T-helper 1 cell treated with Interleukin-12 subunit alpha and Interleukin-12 subunit beta and Interleukin-4 antibody, amounts not matched to agents 30 μg/mL and 1 μg/mL, for 36 hours (primary cell): ENCODE measurements around the gene PRND.
"Not testable (repeated sequence)": the region's sequence is repeated elsewhere in the genome, so short reads cannot be mapped to it uniquely, and the experiment has no call there.

ENCODE experiments used
- H3K27ac Mint-ChIP-seq: one replicate; pipeline ENCODE4 v1.8.0; 2021; ENCODE audit warnings: mild to moderate bottlenecking, mixed read lengths
- H3K27me3 Mint-ChIP-seq: one replicate; pipeline ENCODE4 v1.8.0; 2021; ENCODE audit warnings: low read depth, mixed read lengths
- H3K36me3 Mint-ChIP-seq: one replicate; pipeline ENCODE4 v1.8.0; 2021; ENCODE audit warnings: low read depth, mixed read lengths
- H3K4me1 Mint-ChIP-seq: one replicate; pipeline ENCODE4 v1.8.0; 2021; ENCODE audit warnings: low read depth, mixed read lengths
- H3K4me3 Mint-ChIP-seq: one replicate; pipeline ENCODE4 v1.8.0; 2021; ENCODE audit warnings: mild to moderate bottlenecking, moderate library complexity, mixed read lengths
- H3K9me3 Mint-ChIP-seq: one replicate; pipeline ENCODE4 v1.8.0; 2021; ENCODE audit warnings: mixed read lengths

The PRND gene

GRCh38 chr20:4697189-4697830, 24.4 kb upstream of the PRND start:
- Mint-ChIP-seq H3K4me1 (peaks cover 16% of the 10 kb centered on the region), H3K9me3 (no peaks in the 10 kb centered on the region), H3K27me3 (no peaks in the 10 kb centered on the region), H3K27ac (no peak overlapping the region), H3K36me3 (peaks cover 32% of the 10 kb centered on the region), H3K4me3 (no peak overlapping the region)

GRCh38 chr20:4697831-4698221, 23.9 kb upstream of the PRND start:
- Mint-ChIP-seq H3K9me3 (no peaks in the 10 kb centered on the region), H3K4me3 (no peak overlapping the region), H3K4me1 (peaks cover 14% of the 10 kb centered on the region), H3K27ac (no peak overlapping the region), H3K27me3 (no peaks in the 10 kb centered on the region), H3K36me3 (peaks cover 31% of the 10 kb centered on the region)

- no peaks in the 10 kb centered on the region for H3K27me3 Mint-ChIP-seq
- H3K27ac Mint-ChIP-seq, result no peak overlapping the region
- H3K4me3 Mint-ChIP-seq, result no peak overlapping the region
- peaks cover 22% of the 10 kb centered on the region for H3K36me3 Mint-ChIP-seq
- peaks cover 9% of the 10 kb centered on the region for H3K4me1 Mint-ChIP-seq
- H3K9me3 Mint-ChIP-seq, result no peaks in the 10 kb centered on the region
These were observed 22.5 kb upstream of the PRND start for GRCh38 chr20:4699216-4699615.

- peaks cover 22% of the 10 kb centered on the region for H3K36me3 Mint-ChIP-seq
- H3K27ac Mint-ChIP-seq, result no peak overlapping the region
- peaks cover 9% of the 10 kb centered on the region for H3K4me1 Mint-ChIP-seq
- H3K4me3 Mint-ChIP-seq, result no peak overlapping the region
- H3K9me3 Mint-ChIP-seq, result no peaks in the 10 kb centered on the region
- no peaks in the 10 kb centered on the region for H3K27me3 Mint-ChIP-seq
These were observed 21.8 kb upstream of the PRND start for GRCh38 chr20:4699957-4700356.

- Mint-ChIP-seq H3K27ac (no peak overlapping the region), H3K9me3 (no peaks in the 10 kb centered on the region), H3K36me3 (peaks cover 13% of the 10 kb centered on the region), H3K4me3 (no peak overlapping the region), H3K27me3 (no peaks in the 10 kb centered on the region), H3K4me1 (peaks cover 3% of the 10 kb centered on the region)
These were observed 19.0 kb upstream of the PRND start for GRCh38 chr20:4702562-4703280.

- peaks cover 9% of the 10 kb centered on the region for H3K36me3 Mint-ChIP-seq
- no peaks in the 10 kb centered on the region for H3K9me3 Mint-ChIP-seq
- H3K27me3 Mint-ChIP-seq, result no peaks in the 10 kb centered on the region
- H3K27ac Mint-ChIP-seq, result no peak overlapping the region
- no peak overlapping the region for H3K4me3 Mint-ChIP-seq
- H3K4me1 Mint-ChIP-seq, result no peaks in the 10 kb centered on the region
These were observed 18.4 kb upstream of the PRND start for GRCh38 chr20:4703281-4703676.

DNA sequence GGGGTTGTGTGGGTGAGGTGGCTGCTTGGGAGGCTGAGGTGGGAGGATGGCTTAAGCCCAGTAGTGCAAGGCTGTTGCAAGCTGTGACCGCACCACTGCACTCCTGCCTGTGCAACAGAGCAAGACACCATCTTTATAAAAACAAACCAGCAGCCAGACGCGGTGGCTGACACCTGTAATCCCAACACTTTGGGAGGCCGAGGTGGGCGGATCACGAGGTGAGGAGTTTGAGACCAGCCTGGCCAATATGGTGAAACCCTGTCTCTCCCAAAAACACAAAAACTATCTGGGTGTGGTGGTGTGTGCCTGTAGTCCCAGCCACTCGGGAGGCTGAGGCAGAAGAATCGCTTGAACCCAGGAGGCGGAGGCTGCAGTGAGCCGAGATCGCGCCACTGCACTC, 14.8 kb upstream of the PRND start:
- not testable (repeated sequence) for H3K9me3 Mint-ChIP-seq, H3K4me1 Mint-ChIP-seq, H3K27ac Mint-ChIP-seq, H3K4me3 Mint-ChIP-seq, H3K27me3 Mint-ChIP-seq, H3K36me3 Mint-ChIP-seq

GRCh38 chr20:4708036-4708435, 13.7 kb upstream of the PRND start:
- H3K9me3 Mint-ChIP-seq, result no peaks in the 10 kb centered on the region
- no peak overlapping the region for H3K27ac Mint-ChIP-seq
- no peaks in the 10 kb centered on the region for H3K27me3 Mint-ChIP-seq
- H3K36me3 Mint-ChIP-seq, result no peaks in the 10 kb centered on the region
- peaks cover 7% of the 10 kb centered on the region for H3K4me1 Mint-ChIP-seq
- H3K4me3 Mint-ChIP-seq, result no peak overlapping the region

GRCh38 chr20:4708856-4709255, 12.9 kb upstream of the PRND start:
- Mint-ChIP-seq H3K4me3 (no peak overlapping the region), H3K27ac (no peak overlapping the region), H3K4me1 (peaks cover 7% of the 10 kb centered on the region), H3K9me3 (no peaks in the 10 kb centered on the region), H3K27me3 (no peaks in the 10 kb centered on the region), H3K36me3 (no peaks in the 10 kb centered on the region)

- H3K4me1 Mint-ChIP-seq, result peaks cover 7% of the 10 kb centered on the region
- H3K27ac Mint-ChIP-seq, result no peak overlapping the region
- H3K27me3 Mint-ChIP-seq, result peaks cover 4% of the 10 kb centered on the region
- no peaks in the 10 kb centered on the region for H3K9me3 Mint-ChIP-seq
- H3K36me3 Mint-ChIP-seq, result no peaks in the 10 kb centered on the region
- H3K4me3 Mint-ChIP-seq, result no peak overlapping the region
These were observed 12.2 kb upstream of the PRND start for GRCh38 chr20:4709261-4710105.

DNA sequence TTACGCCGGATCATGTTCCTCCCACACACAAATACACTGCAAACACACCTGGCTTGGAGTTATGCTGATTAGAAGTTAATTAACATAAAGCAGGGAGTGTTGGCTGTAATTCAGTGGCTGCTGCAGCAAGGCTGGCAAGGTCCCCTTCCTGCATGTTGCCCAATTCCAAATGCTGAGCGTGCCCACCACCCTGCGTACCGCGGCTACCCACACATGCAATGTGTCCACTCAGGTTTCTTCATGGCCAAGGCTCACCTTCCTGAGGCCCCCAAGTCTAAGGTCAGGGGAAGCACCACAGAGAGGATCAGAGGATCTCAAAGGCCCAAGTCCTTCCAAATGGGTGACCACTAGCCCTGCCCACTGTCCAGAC, 11.6 kb upstream of the PRND start:
- no peak overlapping the region for H3K4me3 Mint-ChIP-seq
- no peaks in the 10 kb centered on the region for H3K36me3 Mint-ChIP-seq
- no peaks in the 10 kb centered on the region for H3K9me3 Mint-ChIP-seq
- H3K27ac Mint-ChIP-seq, result no peak overlapping the region
- peaks cover 5% of the 10 kb centered on the region for H3K27me3 Mint-ChIP-seq
- peaks cover 7% of the 10 kb centered on the region for H3K4me1 Mint-ChIP-seq

- Mint-ChIP-seq H3K4me3 (no peak overlapping the region), H3K27ac (no peak overlapping the region), H3K27me3 (peaks cover 15% of the 10 kb centered on the region), H3K36me3 (no peaks in the 10 kb centered on the region), H3K4me1 (peaks cover 7% of the 10 kb centered on the region), H3K9me3 (no peaks in the 10 kb centered on the region)
These were observed 10.2 kb upstream of the PRND start for GRCh38 chr20:4711511-4711910.

- Mint-ChIP-seq H3K36me3 (no peaks in the 10 kb centered on the region), H3K27me3 (peaks cover 20% of the 10 kb centered on the region), H3K4me1 (peaks cover 7% of the 10 kb centered on the region), H3K9me3 (no peaks in the 10 kb centered on the region), H3K27ac (no peak overlapping the region), H3K4me3 (no peak overlapping the region)
These were observed 8.3 kb upstream of the PRND start for GRCh38 chr20:4713401-4713800.

- Mint-ChIP-seq H3K9me3 (no peaks in the 10 kb centered on the region), H3K4me1 (peaks cover 7% of the 10 kb centered on the region), H3K36me3 (no peaks in the 10 kb centered on the region), H3K4me3 (no peak overlapping the region), H3K27me3 (peaks cover 20% of the 10 kb centered on the region), H3K27ac (no peak overlapping the region)
These were observed 6.9 kb upstream of the PRND start for GRCh38 chr20:4714818-4715217.
